HepG2 (cell line): ENCODE measurements around the gene SPATC1L. TPM values are rescaled to one million over a fixed set of nuclear protein-coding genes. Genes with fewer than 3 reads are reported as not detected.

Experiments used
- ATAC-seq: fragments of 200-7000 bp; cut with Tn5 transposase; 3 replicates; pipeline ENCODE4 v1.9.1; 2020; ENCODE audit warnings: mild to moderate bottlenecking, moderate library complexity
- BruUV-seq: library from RNA; stranded (reverse); fragments of 400-500 nt; replicated peaks from 2 replicates; lab custom pipeline; 2021; lab: Mats Ljungman, UMichigan
- CTCF ChIA-PET: fragments of 300-600 bp; formaldehyde crosslinking; extraction: SDS; loops from one replicate; lab custom pipeline; 2021; ENCODE audit warnings: low total read pairs, inconsistent platforms, low intra/inter-chr PET ratio; lab: Yijun Ruan, JAX
- POLR2A ChIA-PET: fragments of 350-600 bp; sonication (Branson Sonifier 250); formaldehyde crosslinking; loops from one replicate; lab custom pipeline; 2020; ENCODE audit warnings: antibody characterized with exemption, inconsistent platforms; lab: Yijun Ruan, JAX
- DNase-seq: peaks from one replicate; pipeline ENCODE4 v3.0.0-alpha.2; 2015; ENCODE audit warnings: low spot score
- FAIRE-seq: peaks from 3 replicates; lab custom pipeline; 2011; peaks lifted over from hg19 to GRCh38; lab: Jason Lieb, UNC
- H2AFZ ChIP-seq: one replicate; pipeline ENCODE4 v1.6.1; 2011; ENCODE audit warnings: low read length, inconsistent platforms
- H3K27ac ChIP-seq: fragments of 300-600 bp; 3 replicates; pipeline ENCODE4 v1.8.0; 2011; ENCODE audit warnings: mixed run types, mild to moderate bottlenecking, mixed read lengths, low read length, inconsistent platforms; ENCODE audit not compliant: insufficient read depth; ENCODE audit errors: extremely low read length
- H3K27me3 ChIP-seq, 2 experiments: fragments of 200-600 bp in 1 of 2; 2 replicates in 1 of 2; 3 replicates in 1 of 2; pipeline versions ENCODE4 v1.6.0 to v1.8.0; 2011; ENCODE audit warnings: low read length in 2 of 2, mild to moderate bottlenecking in 2 of 2, moderate library complexity in 2 of 2, inconsistent platforms in 1 of 2; ENCODE audit not compliant: insufficient read depth in 2 of 2, control insufficient read depth in 1 of 2
- H3K36me3 ChIP-seq, 2 experiments: fragments of 200-600 bp in 1 of 2; replicated peaks in 1 of 2; 2 replicates in 1 of 2; 3 replicates in 1 of 2; pipeline versions ENCODE4 v1.5.1 to v1.8.0; 2011; ENCODE audit warnings: low read length in 2 of 2, inconsistent platforms in 1 of 2; ENCODE audit not compliant: insufficient read depth in 2 of 2, control insufficient read depth in 1 of 2
- H3K4me1 ChIP-seq: 2 replicates; pipeline ENCODE4 v1.5.1; 2012; ENCODE audit warnings: low read length, inconsistent platforms; ENCODE audit not compliant: insufficient read depth
- H3K4me2 ChIP-seq: 2 replicates; pipeline ENCODE4 v1.6.0; 2011; ENCODE audit warnings: low read depth, low read length, inconsistent platforms
- H3K4me3 ChIP-seq, 3 experiments: fragments of 200-600 bp in 1 of 3; sonication (generic), shearing (Covaris generic) in 1 of 3; replicated peaks in 1 of 3; 2 replicates each; pipeline ENCODE4 v1.5.1; 2011 to 2016; ENCODE audit warnings: low read length in 3 of 3, inconsistent platforms in 2 of 3, low read depth in 2 of 3, mild to moderate bottlenecking in 2 of 3, control low read depth in 1 of 3, mixed read lengths in 1 of 3; ENCODE audit not compliant: insufficient read depth in 1 of 3
- H3K79me2 ChIP-seq: one replicate; pipeline ENCODE4 v1.6.1; 2011; ENCODE audit warnings: low read length, inconsistent platforms; ENCODE audit not compliant: insufficient read depth
- H3K9ac ChIP-seq: 2 replicates; pipeline ENCODE4 v1.6.0; 2011; ENCODE audit warnings: mild to moderate bottlenecking, low read depth, low read length, inconsistent platforms; ENCODE audit not compliant: insufficient read depth
- H3K9me3 ChIP-seq: 2 replicates; pipeline ENCODE4 v1.5.1; 2012; ENCODE audit warnings: mild to moderate bottlenecking, low read length
- H4K20me1 ChIP-seq: 2 replicates; pipeline ENCODE4 v1.6.0; 2011; ENCODE audit warnings: inconsistent platforms, mild to moderate bottlenecking, low read length, moderate library complexity; ENCODE audit not compliant: insufficient read depth
- AGO2 ChIP-seq: fragments of 200-400 bp; formaldehyde crosslinking; optimal IDR thresholded peaks from 2 replicates; pipeline ENCODE3; 2017; ENCODE audit warnings: mild to moderate bottlenecking, low read depth, low read length, moderate library complexity
- ETV6 ChIP-seq: sonication (generic); formaldehyde crosslinking; conservative IDR thresholded peaks from 2 replicates; pipeline ENCODE4 v1.4.0; 2020; ENCODE audit warnings: missing genetic modification reagents
- GLMP ChIP-seq: sonication (generic); formaldehyde crosslinking; IDR thresholded peaks from 2 replicates; pipeline ENCODE4 v1.9.0; 2021; ENCODE audit warnings: missing genetic modification reagents, mild to moderate bottlenecking, borderline replicate concordance
- HCFC1 ChIP-seq: fragments of 150-350 bp; IDR thresholded peaks from 2 replicates; pipeline ENCODE4 v1.6.1; 2014; ENCODE audit warnings: low read depth, low read length
- HNF4A ChIP-seq: sonication (generic); formaldehyde crosslinking; IDR thresholded peaks from 2 replicates; pipeline ENCODE4 v1.4.0; 2020; ENCODE audit warnings: missing genetic modification reagents
- JARID2 ChIP-seq: sonication (generic); formaldehyde crosslinking; IDR thresholded peaks from 2 replicates; pipeline ENCODE4 v1.8.1; 2023; ENCODE audit warnings: missing genetic modification reagents, inconsistent platforms; ENCODE audit not compliant: insufficient replicate concordance
- MAF1 ChIP-seq: sonication (generic); formaldehyde crosslinking; IDR thresholded peaks from 2 replicates; pipeline ENCODE4 v1.5.0; 2020; ENCODE audit warnings: missing genetic modification reagents, borderline replicate concordance
- NFYB ChIP-seq: sonication (generic); formaldehyde crosslinking; IDR thresholded peaks from 2 replicates; pipeline ENCODE4 v1.4.0; 2020; ENCODE audit warnings: missing genetic modification reagents
- NR2F1 ChIP-seq, 2 experiments: fragments of 450-650 bp in 1 of 2; formaldehyde crosslinking in 1 of 2; IDR thresholded peaks; 2 replicates each; pipeline versions ENCODE4 v1.5.0 to v1.6.1; 2016 to 2020; ENCODE audit warnings: mild to moderate bottlenecking in 1 of 2, missing compliant biosample characterization in 1 of 2, missing genetic modification reagents in 1 of 2, moderate library complexity in 1 of 2
- POLR2A ChIP-seq, 2 experiments: IDR thresholded peaks; 2 replicates each; pipeline ENCODE4 v1.6.1; 2011; ENCODE audit warnings: low read depth in 2 of 2, low read length in 2 of 2, mild to moderate bottlenecking in 1 of 2, moderate library complexity in 1 of 2; ENCODE audit not compliant: insufficient read depth in 1 of 2
- ZFP1 ChIP-seq: IDR thresholded peaks from 2 replicates; pipeline ENCODE4 v1.6.1; 2016
- ZKSCAN1 ChIP-seq: fragments of 150-350 bp; IDR thresholded peaks from 2 replicates; pipeline ENCODE4 v1.6.1; 2014; ENCODE audit warnings: low read length
- ZKSCAN5 ChIP-seq: sonication (generic); formaldehyde crosslinking; IDR thresholded peaks from 2 replicates; pipeline ENCODE4 v1.5.1; 2020; ENCODE audit warnings: mild to moderate bottlenecking, missing genetic modification reagents
- ZNF275 ChIP-seq: sonication (generic); formaldehyde crosslinking; IDR thresholded peaks from 2 replicates; pipeline ENCODE4 v1.8.0; 2022; ENCODE audit warnings: missing genetic modification reagents, mild to moderate bottlenecking, inconsistent platforms, borderline replicate concordance
- ZNF446 ChIP-seq: sonication (generic); formaldehyde crosslinking; IDR thresholded peaks from 2 replicates; pipeline ENCODE4 v1.5.0; 2020; ENCODE audit warnings: mild to moderate bottlenecking, missing genetic modification reagents
- WGBS: methylation state at CpG from one replicate; pipeline ENCODE4 v1.1.6; 2017; ENCODE audit warnings: low lambda C conversion rate; 5-methylcytosine and 5-hydroxymethylcytosine counted together
- in situ Hi-C: cut with HindIII; loops from 2 replicates; pipeline ENCODE4 v1.10.0; 2017; ENCODE audit warnings: low pct_unique_long_range_greater_than_20kb; ENCODE audit not compliant: extremely low pct_ligation_motif_present
- intact Hi-C: fragments of 100-400 bp; cut with micrococcal nuclease; formaldehyde crosslinking; loops from one replicate; pipeline ENCODE4 v1.10.0; 2022; ENCODE audit not compliant: unreplicated experiment
- polyA plus RNA-seq, 8 experiments: library from polyadenylated mRNA; depleted of rRNA in 3 of 8; stranded (reverse) in 7 of 8; unstranded in 1 of 8; fragments of >200 nt; fragmentation: Illumina TruSeq in 4 of 8; extraction: Trizol in 4 of 8; gene quantifications; 2 replicates each; pipeline versions ENCODE4 v1.2.1 to v1.2.3, GENCODE V29; 2011 to 2016; ENCODE audit warnings: low read depth in 4 of 8, missing spikeins in 1 of 8, mixed read lengths in 1 of 8; ENCODE audit not compliant: insufficient read depth in 1 of 8
- total RNA-seq, 5 experiments: library from RNA; depleted of rRNA; stranded (reverse); fragments of >200 nt; fragmentation: Illumina TruSeq; extraction: Trizol; gene quantifications; 2 replicates each; pipeline ENCODE4 v1.2.3, GENCODE V29; 2016; ENCODE audit warnings: low read depth in 1 of 5

SPATC1L gene
- total and polyA plus RNA-seq, 2 of the 13 experiments (the other 11 are each of a cell fraction or from before 2014, with no cell fraction given) = 1.4 to 3.3 TPM

DNA sequence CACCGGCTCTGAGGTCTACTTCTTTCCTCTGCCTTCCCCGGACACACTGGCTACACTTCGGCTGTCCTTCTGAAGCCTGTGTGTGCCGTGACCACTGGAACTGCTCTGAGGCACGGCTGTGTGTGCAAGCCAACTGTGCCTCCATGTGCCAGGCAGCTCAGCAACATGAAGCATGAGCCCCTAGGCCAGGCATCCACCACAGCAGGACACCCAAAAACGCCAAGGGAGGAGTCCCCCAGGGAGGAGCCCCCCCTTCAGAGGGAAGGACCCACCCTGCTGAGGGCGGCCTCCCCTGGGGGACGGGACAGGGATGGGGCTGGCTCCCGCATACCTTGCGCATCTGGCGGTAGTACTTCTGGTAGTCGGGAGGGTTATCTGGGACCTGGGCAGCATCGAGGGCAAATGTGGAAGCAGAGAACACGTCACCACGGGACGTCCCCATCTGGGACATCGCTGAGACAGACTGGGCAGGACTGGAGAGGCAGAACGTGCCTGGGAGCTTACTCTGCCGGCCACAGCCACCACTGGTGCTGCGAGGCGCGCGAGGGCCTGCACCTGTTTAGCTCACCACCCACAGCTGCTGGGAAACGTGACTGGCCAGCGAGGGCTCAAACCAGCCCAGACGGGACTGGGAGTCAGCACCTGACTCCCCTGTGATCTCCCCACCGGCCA is 23.8 kb upstream of the SPATC1L start:
- BruUV-seq = no TSS peak
- DNase-seq = no peak
- CTCF ChIA-PET = no interaction called here
- Histone ChIP-seq H3K36me3 (peaks cover 23 to 82% of the 10 kb centered on the region in 2 experiments), H3K27me3 (no peaks in the 10 kb centered on the region), H3K79me2 (no peaks in the 10 kb centered on the region), H2AFZ (no peak overlapping the region), H3K4me2 (no peak overlapping the region), H3K9ac (no peak overlapping the region), H3K4me3 (no peak overlapping the region), H3K4me1 (no peaks in the 10 kb centered on the region), H4K20me1 (no peaks in the 10 kb centered on the region), H3K27ac (no peak overlapping the region), H3K9me3 (no peaks in the 10 kb centered on the region)
- FAIRE-seq = no peak
- intact Hi-C loops (no loop called here), in situ Hi-C loops (no loop called here)
- no peak for ATAC-seq
- POLR2A ChIA-PET = no interaction called here
- WGBS = 96% methylated on average over 9 of the region's 27 CpGs
- TF ChIP-seq POLR2A (IDR thresholded peaks at IDR 0.05; ENCODE audit: insufficient read depth in 1 of 2, low read depth in 2 of 2, low read length in 2 of 2) (peak in 1 of 2 experiments; percentile 32; a peak in 2 of 4 replicates), NFYB (CRISPR knock-in tag) (no peak), AGO2 (peak; percentile 30), MAF1 (CRISPR knock-in tag) (no peak), ZKSCAN5 (CRISPR knock-in tag) (no peak)

DNA sequence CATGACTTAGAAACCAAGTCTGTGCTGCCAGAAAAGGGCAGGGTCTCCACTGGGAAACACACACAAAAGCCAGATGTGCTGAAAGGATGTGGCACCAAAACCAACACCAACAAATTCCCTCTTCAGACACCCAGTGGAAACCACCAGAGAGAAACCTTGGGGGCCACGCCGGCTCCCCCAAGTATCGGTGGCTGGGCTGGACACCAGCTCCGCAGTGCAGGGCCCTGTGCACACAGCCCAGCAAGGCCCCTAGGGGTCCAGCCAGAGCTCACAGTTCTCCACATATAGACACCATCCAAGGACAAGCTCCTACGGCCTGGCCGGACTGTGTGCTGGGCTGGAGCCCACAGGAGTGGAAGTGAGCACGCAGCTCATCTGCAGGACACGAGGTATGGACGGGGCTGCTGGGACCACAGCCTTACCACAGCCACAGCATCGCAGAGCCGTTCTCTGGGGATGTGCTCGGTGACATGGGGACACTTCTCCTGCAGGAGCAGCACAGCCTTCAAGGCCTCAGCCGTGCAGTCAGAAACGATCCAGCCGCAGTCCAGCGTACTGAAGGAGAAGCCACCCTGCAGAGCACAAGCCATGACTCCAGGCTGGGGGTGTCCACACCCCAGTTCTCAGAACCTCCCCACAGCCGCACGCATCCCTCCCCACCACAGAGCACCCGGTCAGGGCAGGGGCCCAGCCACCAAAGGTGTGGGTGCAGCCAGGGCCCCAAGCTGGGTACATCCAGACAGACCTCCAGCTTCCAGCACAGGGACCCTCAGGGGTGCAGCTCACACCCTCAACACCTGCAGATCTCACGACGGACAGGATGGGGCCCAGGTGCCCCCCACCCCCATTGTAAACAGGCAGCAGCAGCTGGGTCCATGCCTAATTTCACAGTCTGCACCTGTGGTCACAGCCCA is 23.0 kb upstream of the SPATC1L start:
- H3K9ac ChIP-seq = no peak overlapping the region
- no peak overlapping the region for H3K27ac ChIP-seq
- no peaks in the 10 kb centered on the region for H4K20me1 ChIP-seq
- in situ Hi-C loops = no loop called here
- ChIA-PET POLR2A (no interaction called here), CTCF (no interaction called here)
- intact Hi-C loops = no loop called here
- no TSS peak for BruUV-seq
- H3K27me3 ChIP-seq = no peaks in the 10 kb centered on the region
- FAIRE-seq (no peak), ATAC-seq (no peak), DNase-seq (no peak)
- no peak overlapping the region for H3K4me3 ChIP-seq
- H3K79me2 ChIP-seq = no peaks in the 10 kb centered on the region
- H3K9me3 ChIP-seq = no peaks in the 10 kb centered on the region
- H2AFZ ChIP-seq = no peak overlapping the region
- WGBS = 100% methylated on average over 4 of the region's 21 CpGs
- H3K36me3 ChIP-seq = peaks cover 24 to 80% of the 10 kb centered on the region in 2 experiments
- no peak overlapping the region for H3K4me2 ChIP-seq
- H3K4me1 ChIP-seq = no peaks in the 10 kb centered on the region
- TF ChIP-seq HNF4A (CRISPR knock-in tag) (no peak), GLMP (no peak), JARID2 (no peak), ZFP1 (CRISPR knock-in tag) (no peak), ZNF275 (CRISPR knock-in tag) (no peak), NR2F1 (CRISPR knock-in tag; IDR thresholded peaks at IDR 0.05) (no peak), HCFC1 (no peak), ETV6 (CRISPR knock-in tag) (no peak), ZKSCAN1 (no peak), ZNF446 (CRISPR knock-in tag) (no peak)
